Loucy (cell line): ENCODE results near the gene PDZD7.

Experiments used
- CTCF ChIP-seq: fragments of 200-600 bp; sonication (generic); conservative IDR thresholded peaks from 2 replicates; pipeline ENCODE4 v1.5.1; 2014; ENCODE audit warnings: mild to moderate bottlenecking, antibody characterized with exemption, low read length
- EZH2phosphoT487 ChIP-seq: fragments of 200-600 bp; IDR thresholded peaks from 2 replicates; pipeline ENCODE4 v1.6.1; 2018; ENCODE audit warnings: antibody characterized with exemption, mild to moderate bottlenecking, moderate library complexity, borderline replicate concordance

- TF ChIP-seq CTCF (no peak), EZH2phosphoT487 (no peak)
Observed at GRCh38 chr10:101007099-101007711, 23.7 kb downstream of the PDZD7 start.
